Neutrophil (primary cell): ENCODE measurements around the gene ELMO2.
A peak's percentile ranks its signal among the peaks of the same experiment; 100 is the strongest.

ENCODE experiments used
- H3K27ac ChIP-seq: fragments of 200-600 bp; sonication (generic); 2 replicates; pipeline ENCODE4 v1.5.1; 2016; ENCODE audit warnings: mild to moderate bottlenecking, moderate library complexity
- H3K27me3 ChIP-seq: fragments of 200-600 bp; sonication (generic); 2 replicates; pipeline ENCODE4 v1.6.0; 2016; ENCODE audit warnings: mild to moderate bottlenecking
- H3K36me3 ChIP-seq: fragments of 200-600 bp; sonication (generic); 2 replicates; pipeline ENCODE4 v1.5.1; 2017
- H3K4me1 ChIP-seq, 2 experiments: fragments of 200-600 bp in 1 of 2; sonication (generic) in 1 of 2; 1 replicate in 1 of 2; 2 replicates in 1 of 2; pipeline versions ENCODE4 v1.5.1 to v1.6.1; 2013 to 2016; ENCODE audit warnings: low read depth in 1 of 2, low read length in 1 of 2, mild to moderate bottlenecking in 1 of 2, moderate library complexity in 1 of 2; ENCODE audit not compliant: control insufficient read depth in 1 of 2, insufficient read depth in 1 of 2
- H3K4me3 ChIP-seq, 2 experiments: fragments of 200-600 bp in 1 of 2; sonication (generic) in 1 of 2; 1 replicate in 1 of 2; 2 replicates in 1 of 2; pipeline ENCODE4 v1.5.1; 2013 to 2016; ENCODE audit warnings: low read depth in 1 of 2, low read length in 1 of 2, mild to moderate bottlenecking in 1 of 2, moderate library complexity in 1 of 2
- H3K9me3 ChIP-seq: fragments of 200-600 bp; sonication (generic); 2 replicates; pipeline ENCODE4 v1.5.1; 2016
- CTCF ChIP-seq: fragments of 200-600 bp; sonication (generic); IDR thresholded peaks from 2 replicates; pipeline ENCODE4 v1.5.1; 2016; ENCODE audit warnings: antibody characterized with exemption

The ELMO2 gene

GRCh38 chr20:46357030-46357514 lies 49.3 kb downstream of the ELMO2 start:
- Histone ChIP-seq H3K4me3 (no peak overlapping the region), H3K27me3 (no peaks in the 10 kb centered on the region), H3K4me1 (peaks cover 56 to 57% of the 10 kb centered on the region in 2 experiments), H3K27ac (peak overlapping the region; percentile 96), H3K36me3 (peaks cover 55% of the 10 kb centered on the region), H3K9me3 (no peaks in the 10 kb centered on the region)
- no peak for TF ChIP-seq CTCF

- H3K4me3 ChIP-seq = no peak overlapping the region
- peaks cover 49 to 51% of the 10 kb centered on the region in 2 experiments for H3K4me1 ChIP-seq
- peak overlapping the region; percentile 96 for H3K27ac ChIP-seq
These were observed 50.0 kb downstream of the ELMO2 start for GRCh38 chr20:46356195-46357029.

GRCh38 chr20:46355778-46356177 lies 50.6 kb downstream of the ELMO2 start:
- H3K9me3 ChIP-seq = no peaks in the 10 kb centered on the region
- H3K27me3 ChIP-seq = no peaks in the 10 kb centered on the region
- H3K4me3 ChIP-seq = no peak overlapping the region
- H3K27ac ChIP-seq = no peak overlapping the region
- H3K36me3 ChIP-seq = peaks cover 68% of the 10 kb centered on the region
- peaks cover 43 to 44% of the 10 kb centered on the region in 2 experiments for H3K4me1 ChIP-seq
- no peak for TF ChIP-seq CTCF

More at GRCh38 chr20:46356195-46357029, 50.0 kb downstream of the ELMO2 start:
- H3K27me3 ChIP-seq = no peaks in the 10 kb centered on the region
- TF ChIP-seq CTCF = no peak
- peaks cover 61% of the 10 kb centered on the region for H3K36me3 ChIP-seq
- no peaks in the 10 kb centered on the region for H3K9me3 ChIP-seq

GRCh38 chr20:46354920-46355654 lies 51.3 kb downstream of the ELMO2 start:
- Histone ChIP-seq H3K27me3 (no peaks in the 10 kb centered on the region), H3K36me3 (peaks cover 75% of the 10 kb centered on the region), H3K9me3 (no peaks in the 10 kb centered on the region), H3K27ac (no peak overlapping the region), H3K4me3 (no peak overlapping the region), H3K4me1 (peaks cover 36 to 38% of the 10 kb centered on the region in 2 experiments)
- TF ChIP-seq CTCF = no peak

- no peak for TF ChIP-seq CTCF
- H3K4me1 ChIP-seq = peaks cover 27 to 29% of the 10 kb centered on the region in 2 experiments
- H3K9me3 ChIP-seq = no peaks in the 10 kb centered on the region
- H3K36me3 ChIP-seq = peaks cover 84% of the 10 kb centered on the region
- no peaks in the 10 kb centered on the region for H3K27me3 ChIP-seq
- H3K27ac ChIP-seq = no peak overlapping the region
- H3K4me3 ChIP-seq = no peak overlapping the region
These were observed 52.2 kb downstream of the ELMO2 start for GRCh38 chr20:46354207-46354555.
